NK-92 (cell line): ENCODE results near the gene OGFOD3.

Source experiments
- DNase-seq: peaks from one replicate; lab custom pipeline; 2025; ENCODE audit not compliant: unreplicated experiment; lab: John Stamatoyannopoulos, UW

OGFOD3 gene

GRCh38 chr17:82408288-82408937, 10.0 kb downstream of the OGFOD3 start:
- no peak for DNase-seq

GRCh38 chr17:82407255-82407654, 11.1 kb downstream of the OGFOD3 start:
- DNase-seq = no peak

DNA sequence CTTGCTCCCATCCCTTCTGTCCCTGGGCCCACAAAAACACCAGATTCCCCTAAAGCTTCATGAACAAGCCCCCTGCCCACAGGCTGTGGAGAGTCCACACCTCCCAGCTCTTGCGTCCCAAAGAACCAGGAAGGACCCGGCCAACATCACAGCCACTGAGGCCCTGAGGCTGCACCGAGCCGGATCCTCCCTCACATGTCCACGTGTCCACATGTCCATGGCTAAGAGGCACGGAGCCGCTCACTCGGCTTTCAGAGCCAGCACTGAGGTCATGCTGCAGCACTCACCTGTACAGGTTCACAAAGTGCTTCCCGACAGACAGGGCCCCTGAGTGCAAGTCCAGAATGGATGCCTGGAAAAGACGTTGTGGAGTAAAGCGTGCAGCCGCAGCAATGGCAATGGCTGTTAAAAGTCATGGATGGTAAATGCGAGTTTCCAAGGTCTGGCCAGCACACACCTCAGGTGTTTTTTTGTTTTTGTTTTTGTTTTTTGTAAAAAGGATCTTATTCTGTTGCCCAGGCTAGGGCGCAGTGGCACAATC, 12.2 kb downstream of the OGFOD3 start:
- no peak for DNase-seq

DNA sequence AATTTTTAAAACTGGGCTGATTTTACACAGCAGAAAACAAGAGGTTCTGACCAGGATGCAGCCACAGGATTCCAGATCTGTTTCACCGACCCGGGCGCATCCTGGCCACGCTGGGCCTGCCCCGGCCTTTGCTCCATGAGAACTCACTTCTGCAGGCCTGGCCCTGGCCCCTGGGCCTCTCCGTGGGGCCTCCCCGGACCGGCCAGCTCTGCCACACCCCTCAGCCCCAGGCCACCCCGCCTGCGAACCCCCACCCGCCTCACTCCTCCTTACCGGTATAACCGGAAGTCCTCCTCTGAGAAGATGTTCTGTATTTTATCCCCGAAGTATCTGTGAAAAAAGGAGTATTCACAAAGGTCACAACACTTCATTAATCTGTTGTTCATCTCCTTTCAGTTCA, 13.3 kb downstream of the OGFOD3 start:
- no peak for DNase-seq

DNA sequence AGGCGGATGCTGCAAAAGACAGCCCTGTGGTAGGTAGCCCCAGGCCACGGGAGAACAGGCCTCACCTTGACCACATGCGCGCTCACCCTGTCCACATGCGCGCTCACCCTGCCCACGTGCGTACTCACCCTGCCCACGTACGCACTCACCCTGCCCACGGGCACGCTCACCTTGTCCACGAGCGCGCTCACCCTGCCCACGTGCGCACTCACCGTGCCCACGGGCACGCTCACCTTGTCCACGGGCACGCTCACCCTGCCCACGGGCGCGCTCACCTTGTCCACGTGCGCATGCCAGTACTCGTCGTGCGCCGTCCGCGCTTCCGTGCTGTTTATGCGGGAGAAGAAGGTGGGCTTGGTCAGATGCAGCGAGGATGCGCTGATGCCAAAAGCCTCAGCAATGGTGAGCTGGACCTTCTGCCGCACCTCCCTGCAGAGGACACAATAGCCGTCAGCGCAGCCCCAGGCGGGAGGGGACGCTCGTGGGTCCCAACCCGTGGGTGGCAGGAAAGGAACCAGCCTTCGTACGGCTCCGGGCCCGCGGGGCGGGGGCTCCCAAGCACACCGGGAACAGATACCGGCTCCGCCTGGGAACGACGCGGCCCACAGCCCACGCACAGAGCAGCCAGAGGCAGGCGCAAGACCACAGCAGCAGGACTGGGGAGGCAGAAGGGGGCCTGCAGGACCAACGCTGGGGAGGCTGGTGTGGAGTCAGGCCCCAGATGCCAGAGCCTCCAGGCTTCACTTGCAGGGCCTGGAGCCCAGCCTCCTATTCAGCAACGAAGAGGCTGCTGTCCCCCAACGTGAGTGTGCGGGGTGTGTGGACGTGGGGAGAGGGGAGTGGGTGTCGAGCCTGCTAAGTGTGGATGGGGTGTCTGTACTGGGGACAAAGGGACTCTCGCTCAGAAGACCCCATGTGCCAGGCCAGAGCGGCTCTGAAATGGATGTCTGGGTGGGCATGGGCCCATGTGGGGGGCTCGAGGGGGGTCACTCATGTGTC, 14.4 kb downstream of the OGFOD3 start:
- DNase-seq = no peak

GRCh38 chr17:82402865-82403264, 15.5 kb downstream of the OGFOD3 start:
- no peak for DNase-seq

GRCh38 chr17:82400830-82401229, 17.6 kb downstream of the OGFOD3 start:
- no peak for DNase-seq

GRCh38 chr17:82400206-82400605, 18.2 kb downstream of the OGFOD3 start:
- DNase-seq = no peak

DNA sequence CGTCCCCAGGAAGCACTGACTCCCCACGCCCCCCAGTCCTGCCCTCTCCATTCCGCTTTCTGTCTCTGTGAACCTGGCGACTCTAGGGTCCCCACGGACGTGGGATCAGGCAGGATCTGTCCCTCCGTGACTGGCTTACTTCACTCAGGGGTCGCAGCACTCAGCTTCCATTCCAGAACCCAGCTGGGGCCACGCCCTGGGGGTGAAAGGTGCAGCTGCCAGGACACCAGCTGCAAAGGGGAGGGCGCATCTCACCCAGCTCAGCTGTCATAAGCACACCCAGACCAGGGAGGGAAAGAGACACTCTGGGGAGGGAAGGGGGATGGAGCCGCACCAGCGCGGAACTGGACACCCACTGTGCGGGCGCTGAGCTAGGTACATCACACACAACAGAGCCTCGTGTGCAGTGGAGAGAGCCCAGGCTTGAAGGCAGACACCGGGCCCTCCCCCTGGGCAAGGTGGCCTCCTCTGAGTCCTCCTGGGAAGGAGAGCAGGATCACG, 18.7 kb downstream of the OGFOD3 start:
- no peak for DNase-seq

- DNase-seq = no peak
Measured at GRCh38 chr17:82399041-82399441, 19.3 kb downstream of the OGFOD3 start.

DNA sequence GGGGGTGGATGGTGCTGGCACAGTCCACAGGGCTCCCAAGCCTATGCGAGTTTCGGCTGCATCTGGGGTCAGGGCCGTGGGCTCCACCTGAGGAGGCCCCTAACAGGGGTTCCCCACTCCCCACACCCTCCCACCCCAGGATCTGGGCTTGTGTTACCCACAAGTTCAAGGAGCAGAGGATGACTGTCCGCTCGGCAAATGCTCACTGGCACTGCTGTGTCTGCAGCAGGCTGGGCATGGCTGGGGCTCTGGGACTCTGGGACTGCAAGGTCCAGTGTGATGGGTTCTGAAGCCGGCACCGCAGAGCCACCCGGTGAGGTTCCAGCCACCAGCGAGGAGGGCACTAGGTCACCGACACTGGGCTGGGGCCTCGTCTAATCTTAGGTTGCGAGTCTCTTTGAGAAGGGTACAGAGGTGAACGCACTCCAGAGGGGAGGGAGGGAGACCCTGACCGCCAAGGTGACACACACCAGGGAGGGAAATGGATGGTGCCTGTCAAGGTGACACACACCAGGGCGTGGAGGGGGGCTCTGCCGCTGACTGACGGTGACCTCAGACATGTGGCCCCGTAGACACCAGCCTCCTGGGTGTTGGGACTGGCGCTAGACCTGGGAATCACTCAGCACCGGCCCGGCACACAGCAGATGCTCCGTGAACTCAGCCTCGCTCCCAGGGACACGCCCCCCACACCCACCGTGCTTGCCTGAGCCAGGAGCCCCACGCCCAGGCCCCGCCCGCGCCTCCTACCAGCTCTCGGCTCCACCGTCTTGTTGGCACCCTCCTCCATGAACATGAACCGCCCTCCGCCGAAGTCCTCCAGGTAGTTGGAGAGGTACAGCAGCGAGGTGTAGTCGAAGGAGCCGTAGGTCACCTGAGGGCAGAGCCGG, 20.7 kb downstream of the OGFOD3 start:
- no peak for DNase-seq

DNA sequence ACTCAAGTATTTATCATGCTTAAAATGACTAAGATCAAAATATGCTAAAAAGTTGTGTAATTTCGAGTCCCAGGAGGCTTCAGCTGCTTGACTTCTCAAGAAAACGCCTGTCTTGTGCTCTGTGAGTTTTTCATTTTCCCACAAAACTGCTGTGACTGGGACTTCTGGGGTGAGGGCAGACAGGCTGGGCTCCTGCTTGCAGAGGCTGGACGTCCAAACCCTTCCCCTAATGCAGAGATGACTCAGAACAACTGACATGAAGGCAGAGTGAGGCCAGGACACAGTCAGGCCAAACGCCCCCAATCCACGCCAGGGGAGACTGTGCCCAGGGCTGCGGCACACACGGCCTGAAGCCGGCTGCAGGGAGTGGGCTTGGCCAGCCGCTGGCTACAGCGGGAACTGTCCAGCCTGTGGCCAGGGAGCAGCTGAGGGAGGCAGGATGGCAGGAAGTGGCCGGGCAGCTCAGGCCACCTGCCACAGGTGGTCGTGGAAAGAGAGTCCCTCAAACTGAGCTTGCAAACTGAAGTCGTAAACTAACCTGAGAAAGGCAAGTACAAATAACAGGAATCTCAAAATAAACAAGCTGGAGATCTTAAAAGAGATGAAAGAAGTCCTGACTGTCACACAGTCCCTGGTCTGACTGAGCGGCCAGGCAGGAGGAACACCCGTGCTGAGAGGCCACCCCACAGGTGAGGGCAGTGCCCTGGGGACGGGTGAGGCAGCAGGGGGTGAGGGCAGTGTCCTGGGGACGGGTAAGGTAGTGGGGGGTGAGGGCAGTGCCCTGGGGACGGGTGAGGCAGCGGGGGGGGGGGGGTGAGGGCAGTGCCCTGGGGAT, 21.6 kb downstream of the OGFOD3 start:
- DNase-seq = no peak

- DNase-seq = no peak
Measured at GRCh38 chr17:82394278-82394677, 24.1 kb downstream of the OGFOD3 start.

DNA sequence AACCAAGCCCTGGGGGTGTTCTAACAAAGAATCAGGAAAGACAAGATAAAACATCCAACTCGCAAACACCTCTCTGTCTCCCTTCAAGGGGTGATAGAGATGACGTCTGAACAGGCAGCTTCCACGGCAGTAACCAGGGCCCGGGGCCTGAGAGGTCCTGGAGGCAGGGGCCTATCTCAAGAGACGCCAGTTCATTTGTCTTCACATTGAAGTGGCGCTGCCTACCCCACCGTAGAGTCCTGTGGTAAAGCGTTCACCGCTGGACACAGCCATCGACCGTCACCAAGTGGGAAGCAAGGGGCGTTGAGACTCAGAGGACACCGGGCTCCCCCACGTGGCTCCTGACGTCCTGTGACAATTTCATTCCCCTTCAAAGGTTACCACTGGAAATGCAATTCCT, 25.4 kb downstream of the OGFOD3 start:
- no peak for DNase-seq

- DNase-seq = no peak
Measured at GRCh38 chr17:82392209-82392920, 26.0 kb downstream of the OGFOD3 start.

GRCh38 chr17:82391496-82392066, 26.8 kb downstream of the OGFOD3 start:
- no peak for DNase-seq

DNA sequence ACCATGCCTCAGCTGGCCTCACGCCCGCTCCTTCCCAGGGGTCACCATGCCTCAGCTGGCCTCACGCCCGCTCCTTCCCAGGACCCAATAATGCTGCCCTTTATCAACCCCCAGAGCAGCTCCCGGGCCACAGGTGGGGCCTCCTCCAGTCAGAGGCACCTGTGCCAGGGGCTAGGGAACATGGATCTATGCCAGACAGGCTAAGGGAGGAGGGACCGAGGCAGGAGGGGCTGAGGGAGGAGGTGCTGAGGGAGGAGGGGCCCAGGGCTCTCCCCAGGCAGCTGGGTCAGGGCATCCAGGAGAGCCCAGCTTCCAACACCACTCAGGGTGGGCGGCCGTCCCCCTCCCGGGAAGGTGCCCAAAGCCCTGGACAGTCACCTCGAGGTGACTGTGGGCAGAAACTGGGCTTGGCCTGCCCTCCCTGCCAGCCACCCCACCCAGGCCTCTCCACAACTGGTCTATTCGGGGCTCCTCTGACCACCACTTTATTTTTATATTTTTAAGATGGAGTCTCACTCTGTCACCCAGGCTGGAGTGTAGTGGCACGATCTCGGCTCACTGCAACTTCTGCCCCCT, 27.4 kb downstream of the OGFOD3 start:
- no peak for DNase-seq

- DNase-seq = no peak
Measured at GRCh38 chr17:82390015-82390859, 28.1 kb downstream of the OGFOD3 start.
